ENCODE measurements around the gene COA7.

- TF ChIP-seq CTCF (IDR thresholded peaks at IDR 0.05) (no peak), POLR2A (IDR thresholded peaks at IDR 0.05) (no peak), EP300 (IDR thresholded peaks at IDR 0.05) (no peak)
Measured at GRCh38 chr1:52746189-52746588, 48.0 kb upstream of the COA7 start.

Measured in sigmoid colon (tissue), 4 donors.